Upper lobe of left lung (tissue), 6 donors: ENCODE data around the gene NEK10. TPM values are rescaled to one million over a fixed set of nuclear protein-coding genes. Genes with fewer than 3 reads are reported as not detected.

Experiments
- ATAC-seq, 2 donors: fragments of 200-7000 bp; cut with Tn5 transposase; one replicate each; pipeline ENCODE4 v1.9.1; 2022; ENCODE audit warnings: mild to moderate bottlenecking in 2 of 2, moderate library complexity in 2 of 2; ENCODE audit not compliant: low FRiP score in 2 of 2
- DNase-seq, 2 donors: peaks; one replicate each; pipeline ENCODE4 v3.0.0-alpha.2; 2019 to 2020
- H3K27ac ChIP-seq, 4 donors: fragments of 200-600 bp; sonication (generic); one replicate each; pipeline ENCODE4 v1.5.1; 2016 to 2019
- H3K27me3 ChIP-seq, 4 donors: fragments of 200-600 bp; sonication (generic); one replicate each; pipeline ENCODE4 v1.5.1; 2017 to 2019
- H3K36me3 ChIP-seq, 4 donors: fragments of 200-600 bp; sonication (generic); one replicate each; pipeline ENCODE4 v1.5.1; 2016 to 2019
- H3K4me1 ChIP-seq, 4 donors: fragments of 200-600 bp; sonication (generic); one replicate each; pipeline ENCODE4 v1.5.1; 2018 to 2019
- H3K4me3 ChIP-seq, 4 donors: fragments of 200-600 bp; sonication (generic); one replicate each; pipeline ENCODE4 v1.5.1; 2017 to 2019; ENCODE audit warnings: mild to moderate bottlenecking in 2 of 4, moderate library complexity in 1 of 4
- H3K9me3 ChIP-seq, 4 donors: fragments of 200-600 bp; sonication (generic); one replicate each; pipeline ENCODE4 v1.5.1; 2018 to 2019
- EP300 ChIP-seq, 4 donors: sonication (generic); formaldehyde crosslinking; IDR thresholded peaks; one replicate each; pipeline ENCODE4 v1.5.1; 2017; ENCODE audit warnings: antibody characterized with exemption in 4 of 4, control low read depth in 2 of 4
- POLR2A ChIP-seq, 4 donors: fragments of 450-650 bp; IDR thresholded peaks; one replicate each; pipeline ENCODE4 v1.5.1; 2016 to 2017; ENCODE audit warnings: antibody characterized with exemption in 4 of 4, mild to moderate bottlenecking in 2 of 4
- POLR2AphosphoS5 ChIP-seq, 2 donors: sonication (generic); formaldehyde crosslinking; IDR thresholded peaks; one replicate each; pipeline ENCODE4 v1.5.1; 2017; ENCODE audit warnings: antibody characterized with exemption in 2 of 2
- WGBS, 2 donors: methylation state at CpG; one replicate each; pipeline ENCODE4 v1.1.5; 2017 to 2018; 5-methylcytosine and 5-hydroxymethylcytosine counted together
- total RNA-seq, 6 donors: library from RNA; depleted of rRNA in 4 of 6; stranded (reverse); fragments of >200 nt in 4 of 6; gene quantifications; one replicate each; pipeline versions ENCODE4 v1.1.0 to v1.2.1, GENCODE V29; 2016 to 2021
- TF ChIP-seq, protein P1 (sequence below), 6 experiments: fragments of 450-650 bp in 4 of 6; fragments of 200-600 bp in 2 of 6; sonication (generic) in 2 of 6; IDR thresholded peaks; one replicate each; pipeline ENCODE4 v1.5.1; 2016 to 2019; ENCODE audit warnings: antibody characterized with exemption in 6 of 6
- donor health status: DM: no; HTN: no; CAD: no; lungs with moderate emphysema.
- donor health status: DM: no; HTN: yes; CAD: no; lungs with severe emphysema.

The NEK10 gene
- total RNA-seq, 6 donors from 2014 or later, result 0.29 to 85.3 (median 12.1) TPM

GRCh38 chr3:27345493-27345892 lies 23.7 kb downstream of the NEK10 start:
- no peak overlapping the region for H3K27ac ChIP-seq
- H3K36me3 ChIP-seq, result no peaks in the 10 kb centered on the region
- WGBS, 2 donors, result 37 to 43% methylated on average over 5 of the region's 5 CpGs
- H3K27me3 ChIP-seq, result no peaks in the 10 kb centered on the region
- peak; percentile 26 to 75 for ATAC-seq
- H3K4me1 ChIP-seq, result no peaks in the 10 kb centered on the region
- H3K4me3 ChIP-seq, result no peak overlapping the region
- TF ChIP-seq POLR2AphosphoS5 (IDR thresholded peaks at IDR 0.05) (no peak), EP300 (IDR thresholded peaks at IDR 0.05) (no peak), POLR2A (IDR thresholded peaks at IDR 0.05) (no peak)
- TF ChIP-seq, protein P1, sequence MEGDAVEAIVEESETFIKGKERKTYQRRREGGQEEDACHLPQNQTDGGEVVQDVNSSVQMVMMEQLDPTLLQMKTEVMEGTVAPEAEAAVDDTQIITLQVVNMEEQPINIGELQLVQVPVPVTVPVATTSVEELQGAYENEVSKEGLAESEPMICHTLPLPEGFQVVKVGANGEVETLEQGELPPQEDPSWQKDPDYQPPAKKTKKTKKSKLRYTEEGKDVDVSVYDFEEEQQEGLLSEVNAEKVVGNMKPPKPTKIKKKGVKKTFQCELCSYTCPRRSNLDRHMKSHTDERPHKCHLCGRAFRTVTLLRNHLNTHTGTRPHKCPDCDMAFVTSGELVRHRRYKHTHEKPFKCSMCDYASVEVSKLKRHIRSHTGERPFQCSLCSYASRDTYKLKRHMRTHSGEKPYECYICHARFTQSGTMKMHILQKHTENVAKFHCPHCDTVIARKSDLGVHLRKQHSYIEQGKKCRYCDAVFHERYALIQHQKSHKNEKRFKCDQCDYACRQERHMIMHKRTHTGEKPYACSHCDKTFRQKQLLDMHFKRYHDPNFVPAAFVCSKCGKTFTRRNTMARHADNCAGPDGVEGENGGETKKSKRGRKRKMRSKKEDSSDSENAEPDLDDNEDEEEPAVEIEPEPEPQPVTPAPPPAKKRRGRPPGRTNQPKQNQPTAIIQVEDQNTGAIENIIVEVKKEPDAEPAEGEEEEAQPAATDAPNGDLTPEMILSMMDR (IDR thresholded peaks at IDR 0.05), result no peak
- DNase-seq, result peak in 1 of 2 donors; percentile 26
- H3K9me3 ChIP-seq, result no peaks in the 10 kb centered on the region

- H3K27ac ChIP-seq, result no peak overlapping the region
- TF ChIP-seq POLR2AphosphoS5 (IDR thresholded peaks at IDR 0.05) (no peak), POLR2A (IDR thresholded peaks at IDR 0.05) (no peak)
- WGBS, 2 donors, result 80 to 84% methylated on average over 2 of the region's 2 CpGs
- ATAC-seq (no peak), DNase-seq (no peak)
- H3K4me3 ChIP-seq, result no peak overlapping the region
- H3K27me3 ChIP-seq, result no peaks in the 10 kb centered on the region
- no peaks in the 10 kb centered on the region for H3K36me3 ChIP-seq
- H3K4me1 ChIP-seq, result no peaks in the 10 kb centered on the region
- H3K9me3 ChIP-seq, result no peaks in the 10 kb centered on the region
Observed at GRCh38 chr3:27345045-27345444, 24.1 kb downstream of the NEK10 start.

GRCh38 chr3:27344192-27344591 lies 25.0 kb downstream of the NEK10 start:
- no peaks in the 10 kb centered on the region for H3K4me1 ChIP-seq
- ATAC-seq (no peak), DNase-seq (no peak)
- H3K4me3 ChIP-seq, result no peak overlapping the region
- TF ChIP-seq EP300 (IDR thresholded peaks at IDR 0.05) (no peak), POLR2AphosphoS5 (IDR thresholded peaks at IDR 0.05) (no peak), POLR2A (IDR thresholded peaks at IDR 0.05) (no peak)
- TF ChIP-seq, protein P1 (IDR thresholded peaks at IDR 0.05), result no peak
- no peaks in the 10 kb centered on the region for H3K9me3 ChIP-seq
- H3K27me3 ChIP-seq, result no peaks in the 10 kb centered on the region
- 94 to 96% methylated on average over 3 of the region's 3 CpGs for WGBS, 2 donors
- H3K36me3 ChIP-seq, result no peaks in the 10 kb centered on the region
- no peak overlapping the region for H3K27ac ChIP-seq

DNA sequence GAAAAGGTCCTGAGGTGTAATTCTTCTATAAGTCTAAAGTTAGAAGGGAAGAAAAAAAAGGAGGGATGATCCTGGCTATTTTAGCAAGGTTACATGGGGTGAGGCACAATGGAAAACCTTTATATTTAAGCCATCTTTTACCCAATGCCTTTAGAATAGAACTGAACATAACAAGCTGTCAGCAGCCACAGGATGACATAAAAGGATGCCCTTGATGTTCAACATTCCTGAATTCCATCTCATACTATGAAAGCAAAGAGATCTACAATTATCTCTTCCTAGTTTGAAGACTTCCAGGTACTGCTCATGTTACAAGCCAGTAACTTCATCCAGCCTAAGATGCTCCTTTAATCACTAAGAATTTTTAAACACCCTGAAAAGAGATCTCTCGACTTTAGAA lies 26.9 kb downstream of the NEK10 start:
- Histone ChIP-seq H3K36me3 (no peaks in the 10 kb centered on the region), H3K27ac (no peak overlapping the region), H3K4me1 (no peaks in the 10 kb centered on the region), H3K4me3 (no peak overlapping the region), H3K9me3 (no peaks in the 10 kb centered on the region), H3K27me3 (no peaks in the 10 kb centered on the region)
- no peak for TF ChIP-seq EP300 (IDR thresholded peaks at IDR 0.05)
- TF ChIP-seq POLR2A (IDR thresholded peaks at IDR 0.05), result no peak
- no peak for TF ChIP-seq POLR2AphosphoS5 (IDR thresholded peaks at IDR 0.05)
- TF ChIP-seq, protein P1 (IDR thresholded peaks at IDR 0.05), result no peak
- whole genome bisulfite sequencing, 2 donors, result 87 to 92% methylated on average over 1 of the region's 1 CpG
- DNase-seq (no peak), ATAC-seq (no peak)

DNA sequence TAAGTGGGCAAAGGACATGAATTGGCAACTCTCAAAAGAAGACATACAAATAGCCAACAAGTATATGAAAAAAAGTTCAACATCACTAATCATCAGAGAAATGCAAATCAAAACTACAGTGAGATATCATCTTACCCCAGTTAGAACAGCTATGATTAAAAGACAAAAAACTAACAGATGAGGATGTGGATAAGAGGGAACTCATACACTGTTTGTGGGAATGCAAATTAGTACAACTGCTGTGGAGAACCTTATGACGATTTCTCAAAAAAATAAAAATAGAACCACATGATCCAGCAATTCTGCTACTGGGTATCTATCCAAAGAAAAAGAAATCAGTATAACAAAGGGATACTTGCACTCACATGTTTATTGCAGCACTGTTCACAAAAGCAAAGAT lies 28.6 kb downstream of the NEK10 start:
- TF ChIP-seq POLR2A (IDR thresholded peaks at IDR 0.05) (no peak), POLR2AphosphoS5 (IDR thresholded peaks at IDR 0.05) (no peak), EP300 (IDR thresholded peaks at IDR 0.05) (no peak)
- TF ChIP-seq, protein P1 (IDR thresholded peaks at IDR 0.05), result no peak
- Histone ChIP-seq H3K36me3 (no peaks in the 10 kb centered on the region), H3K27me3 (no peaks in the 10 kb centered on the region), H3K4me3 (no peak overlapping the region), H3K27ac (no peak overlapping the region), H3K9me3 (no peaks in the 10 kb centered on the region), H3K4me1 (no peaks in the 10 kb centered on the region)
- WGBS, 2 donors, result 50 to 70% methylated on average over 1 of the region's 1 CpG
- no peak for ATAC-seq
- no peak for DNase-seq
